Sigmoid colon (tissue), 7 donors: ENCODE data around the gene SCAPER. TPM values are rescaled to one million over a fixed set of nuclear protein-coding genes. Genes with fewer than 3 reads are reported as not detected.

Experiments used
- DNase-seq: peaks from one replicate; pipeline ENCODE4 v3.0.0-alpha.2; 2019
- H3K27ac ChIP-seq, 4 donors: fragments of 200-600 bp; sonication (generic); one replicate each; pipeline ENCODE4 v1.5.1; 2016 to 2019; ENCODE audit warnings: mild to moderate bottlenecking in 1 of 4
- H3K27me3 ChIP-seq, 3 donors: fragments of 200-600 bp; sonication (generic); one replicate each; pipeline ENCODE4 v1.5.1; 2019; ENCODE audit warnings: mild to moderate bottlenecking in 1 of 3
- H3K36me3 ChIP-seq, 4 donors: fragments of 200-600 bp; sonication (generic); one replicate each; pipeline ENCODE4 v1.5.1; 2016 to 2019
- H3K4me1 ChIP-seq, 4 donors: fragments of 200-600 bp; sonication (generic); one replicate each; pipeline ENCODE4 v1.5.1; 2017 to 2019
- H3K4me3 ChIP-seq, 4 donors: fragments of 200-600 bp; sonication (generic); one replicate each; pipeline ENCODE4 v1.5.1; 2017 to 2019; ENCODE audit warnings: mild to moderate bottlenecking in 2 of 4, moderate library complexity in 1 of 4
- H3K9me3 ChIP-seq, 4 donors: fragments of 200-600 bp in 3 of 4; sonication (generic) in 3 of 4; one replicate each; pipeline versions ENCODE4 v1.5.1 to v1.6.1; 2013 to 2019
- EP300 ChIP-seq, 4 donors: sonication (generic); formaldehyde crosslinking; IDR thresholded peaks; one replicate each; pipeline ENCODE4 v1.6.1; 2017; ENCODE audit warnings: antibody characterized with exemption in 4 of 4
- POLR2A ChIP-seq, 2 donors: fragments of 450-650 bp; IDR thresholded peaks; one replicate each; pipeline ENCODE4 v1.6.1; 2016; ENCODE audit warnings: antibody characterized with exemption in 2 of 2, mild to moderate bottlenecking in 2 of 2, moderate library complexity in 2 of 2
- POLR2AphosphoS5 ChIP-seq, 4 donors: sonication (generic); formaldehyde crosslinking; IDR thresholded peaks; one replicate each; pipeline ENCODE4 v1.6.1; 2017; ENCODE audit warnings: antibody characterized with exemption in 4 of 4
- WGBS, 2 donors: extraction: QIAGEN DNeasy Blood & Tissue Kit; methylation state at CpG; one replicate each; pipeline ENCODE4 v1.1.7; 2013; 5-methylcytosine and 5-hydroxymethylcytosine counted together
- intact Hi-C: fragments of 100-400 bp; cut with DNase I; formaldehyde crosslinking; loops from one replicate; pipeline ENCODE4 v1.15.1; 2023
- polyA plus RNA-seq, 3 donors: library from polyadenylated mRNA; stranded (reverse); fragments of 200-250 nt; gene quantifications; one replicate each; pipeline ENCODE4 v1.2.3, GENCODE V29; 2013
- total RNA-seq, 4 donors: library from RNA; depleted of rRNA; stranded (reverse); fragments of >200 nt; gene quantifications; one replicate each; pipeline ENCODE4 v1.1.0, GENCODE V29; 2016
- TF ChIP-seq, protein P1 (sequence below), 4 experiments: fragments of 450-650 bp in 3 of 4; fragments of 200-600 bp in 1 of 4; IDR thresholded peaks; one replicate each; pipeline ENCODE4 v1.5.1; 2016 to 2019; ENCODE audit warnings: antibody characterized with exemption in 4 of 4, mild to moderate bottlenecking in 3 of 4, moderate library complexity in 2 of 4
- donor health status: healthy with polysubstance abuse.
- donor health status: Bipolar disorder and iron deficiency.
- donor health status: healthy.

SCAPER gene
- total and polyA plus RNA-seq, 7 donors = 5.3 to 40.7 (median 22.5) TPM

DNA sequence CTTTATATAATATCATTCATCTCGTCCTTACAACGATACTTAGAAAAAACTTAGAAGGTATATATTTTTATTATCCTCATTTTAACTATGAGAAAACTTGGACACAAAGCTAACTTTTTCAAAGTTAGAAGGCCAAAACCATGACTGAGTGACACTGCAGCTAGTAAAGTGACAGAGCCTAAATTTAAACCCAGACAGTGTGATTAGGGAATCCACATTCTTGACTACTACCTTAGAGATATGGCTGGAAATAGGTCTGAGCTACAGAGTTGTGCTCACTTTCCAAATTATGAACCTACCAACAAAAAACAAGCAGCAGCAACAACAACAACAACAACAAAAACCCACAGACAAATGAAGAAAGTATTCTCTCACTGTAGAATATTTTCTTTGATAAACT, 236.2 kb downstream of the SCAPER start:
- Histone ChIP-seq H3K4me1 (no peaks in the 10 kb centered on the region), H3K9me3 (no peaks in the 10 kb centered on the region), H3K27me3 (no peaks in the 10 kb centered on the region), H3K27ac (no peak overlapping the region), H3K36me3 (peaks cover 0 to 10% (median 0%) of the 10 kb centered on the region in 4 donors), H3K4me3 (no peak overlapping the region)
- DNase-seq = no peak
- TF ChIP-seq, protein P1, sequence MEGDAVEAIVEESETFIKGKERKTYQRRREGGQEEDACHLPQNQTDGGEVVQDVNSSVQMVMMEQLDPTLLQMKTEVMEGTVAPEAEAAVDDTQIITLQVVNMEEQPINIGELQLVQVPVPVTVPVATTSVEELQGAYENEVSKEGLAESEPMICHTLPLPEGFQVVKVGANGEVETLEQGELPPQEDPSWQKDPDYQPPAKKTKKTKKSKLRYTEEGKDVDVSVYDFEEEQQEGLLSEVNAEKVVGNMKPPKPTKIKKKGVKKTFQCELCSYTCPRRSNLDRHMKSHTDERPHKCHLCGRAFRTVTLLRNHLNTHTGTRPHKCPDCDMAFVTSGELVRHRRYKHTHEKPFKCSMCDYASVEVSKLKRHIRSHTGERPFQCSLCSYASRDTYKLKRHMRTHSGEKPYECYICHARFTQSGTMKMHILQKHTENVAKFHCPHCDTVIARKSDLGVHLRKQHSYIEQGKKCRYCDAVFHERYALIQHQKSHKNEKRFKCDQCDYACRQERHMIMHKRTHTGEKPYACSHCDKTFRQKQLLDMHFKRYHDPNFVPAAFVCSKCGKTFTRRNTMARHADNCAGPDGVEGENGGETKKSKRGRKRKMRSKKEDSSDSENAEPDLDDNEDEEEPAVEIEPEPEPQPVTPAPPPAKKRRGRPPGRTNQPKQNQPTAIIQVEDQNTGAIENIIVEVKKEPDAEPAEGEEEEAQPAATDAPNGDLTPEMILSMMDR (IDR thresholded peaks at IDR 0.05) = no peak
- TF ChIP-seq POLR2AphosphoS5 (IDR thresholded peaks at IDR 0.05) (no peak), POLR2A (IDR thresholded peaks at IDR 0.05) (no peak), EP300 (IDR thresholded peaks at IDR 0.05) (no peak)
- WGBS, 2 donors = 97 to 98% methylated on average over 2 of the region's 2 CpGs
- intact Hi-C loops = no loop called here

DNA sequence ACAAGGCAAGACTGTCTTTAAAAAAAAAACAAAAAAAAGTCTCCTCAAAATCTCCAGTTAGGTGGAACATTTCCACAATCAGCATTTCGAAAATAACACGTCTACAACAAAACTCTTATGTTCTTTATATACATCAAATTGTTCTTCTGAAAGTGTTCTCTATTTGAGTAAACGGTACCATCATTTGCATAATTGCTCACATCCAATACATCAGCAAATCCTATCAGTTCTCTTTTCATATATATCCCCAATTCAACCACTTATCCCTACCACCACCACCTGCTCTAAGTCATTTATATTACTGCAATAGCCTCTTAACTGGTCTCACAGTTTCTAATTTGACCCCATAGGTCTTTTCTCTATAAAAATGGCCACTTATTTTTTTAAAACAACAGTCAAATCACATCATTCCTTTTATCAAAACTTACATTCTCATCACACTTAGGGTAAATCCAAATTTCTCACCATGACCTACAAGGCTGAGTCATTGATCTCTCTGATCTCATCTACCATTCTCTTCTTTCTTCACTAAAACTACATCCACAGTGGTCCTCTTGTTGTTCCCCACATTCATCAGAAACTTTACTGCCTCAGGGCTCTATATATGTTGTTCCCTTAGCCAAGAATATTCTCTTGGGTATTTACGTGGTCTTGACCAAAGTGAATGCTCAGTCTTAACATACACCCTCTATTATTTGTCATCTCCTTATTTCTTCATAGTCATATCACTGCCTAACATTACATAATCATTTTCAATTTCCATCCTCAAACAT, 237.0 kb downstream of the SCAPER start:
- no peak overlapping the region for H3K27ac ChIP-seq
- intact Hi-C loops = no loop called here
- H3K4me3 ChIP-seq = no peak overlapping the region
- 91 to 94% methylated on average over 4 of the region's 4 CpGs for WGBS, 2 donors
- no peaks in the 10 kb centered on the region for H3K9me3 ChIP-seq
- H3K36me3 ChIP-seq = peaks cover 0 to 10% (median 0%) of the 10 kb centered on the region in 4 donors
- no peaks in the 10 kb centered on the region for H3K4me1 ChIP-seq
- no peak for DNase-seq
- no peak for TF ChIP-seq POLR2AphosphoS5 (IDR thresholded peaks at IDR 0.05)
- no peak for TF ChIP-seq POLR2A (IDR thresholded peaks at IDR 0.05)
- TF ChIP-seq EP300 (IDR thresholded peaks at IDR 0.05) = no peak
- TF ChIP-seq, protein P1 (IDR thresholded peaks at IDR 0.05) = no peak
- no peaks in the 10 kb centered on the region for H3K27me3 ChIP-seq

DNA sequence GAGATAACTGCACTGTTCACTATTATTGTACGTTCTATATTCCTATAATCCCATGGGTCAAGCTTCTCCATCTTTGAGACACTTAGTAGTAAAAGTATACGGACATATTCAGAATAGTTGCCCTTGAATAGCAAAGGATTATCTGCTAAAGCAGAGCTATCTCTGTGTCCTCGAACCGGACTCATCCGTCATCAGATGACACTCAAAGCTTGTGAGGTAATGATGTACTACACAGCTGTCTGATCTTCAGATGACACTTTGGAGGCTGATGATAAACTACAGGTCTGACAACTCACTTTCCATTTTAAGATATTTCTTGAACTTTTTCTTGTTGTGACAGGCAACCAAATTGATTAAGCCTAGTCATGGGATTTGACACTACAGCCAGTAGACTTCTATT, 240.2 kb downstream of the SCAPER start:
- Histone ChIP-seq H3K4me3 (no peak overlapping the region), H3K4me1 (no peaks in the 10 kb centered on the region), H3K9me3 (no peaks in the 10 kb centered on the region), H3K27ac (no peak overlapping the region), H3K36me3 (peaks cover 0 to 21% (median 0%) of the 10 kb centered on the region in 4 donors), H3K27me3 (no peaks in the 10 kb centered on the region)
- WGBS, 2 donors = 92 to 93% methylated on average over 5 of the region's 5 CpGs
- intact Hi-C loops = no loop called here
- no peak for DNase-seq
- TF ChIP-seq EP300 (IDR thresholded peaks at IDR 0.05) (no peak), POLR2A (IDR thresholded peaks at IDR 0.05) (no peak), POLR2AphosphoS5 (IDR thresholded peaks at IDR 0.05) (no peak)
- TF ChIP-seq, protein P1 (IDR thresholded peaks at IDR 0.05) = no peak

DNA sequence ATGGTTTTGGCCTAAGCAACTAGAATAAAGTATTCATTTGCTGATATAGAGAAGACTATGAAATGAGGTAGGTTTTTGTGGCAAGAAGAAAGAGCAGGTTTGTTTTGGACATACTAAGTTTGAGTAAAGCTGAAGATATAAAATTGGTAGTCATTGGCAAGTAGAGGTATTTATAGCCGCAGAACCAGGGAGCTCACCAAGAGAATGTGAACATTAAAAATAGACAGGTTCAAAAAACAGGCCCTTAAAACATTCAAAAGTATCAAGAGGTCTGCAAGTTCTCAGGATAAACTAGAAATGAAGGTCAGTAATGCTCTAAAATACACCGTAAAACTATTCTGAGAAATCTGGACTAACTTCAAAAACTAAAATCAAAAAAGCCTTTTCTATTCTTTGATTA, 240.7 kb downstream of the SCAPER start:
- TF ChIP-seq EP300 (IDR thresholded peaks at IDR 0.05) (no peak), POLR2AphosphoS5 (IDR thresholded peaks at IDR 0.05) (no peak), POLR2A (IDR thresholded peaks at IDR 0.05) (no peak)
- TF ChIP-seq, protein P1 (IDR thresholded peaks at IDR 0.05) = no peak
- Histone ChIP-seq H3K4me1 (no peaks in the 10 kb centered on the region), H3K27ac (no peak overlapping the region), H3K9me3 (no peaks in the 10 kb centered on the region), H3K4me3 (no peak overlapping the region), H3K27me3 (no peaks in the 10 kb centered on the region), H3K36me3 (peaks cover 0 to 26% (median 0%) of the 10 kb centered on the region in 4 donors)
- WGBS, 2 donors = 96 to 98% methylated on average over 2 of the region's 2 CpGs
- intact Hi-C loops = no loop called here
- no peak for DNase-seq
